COR-L47 (cell line): ENCODE data around the gene CRYBG1.

ENCODE experiments used
- DNase-seq: peaks from one replicate; lab custom pipeline; 2025; lab: John Stamatoyannopoulos, UW

The CRYBG1 gene

DNA sequence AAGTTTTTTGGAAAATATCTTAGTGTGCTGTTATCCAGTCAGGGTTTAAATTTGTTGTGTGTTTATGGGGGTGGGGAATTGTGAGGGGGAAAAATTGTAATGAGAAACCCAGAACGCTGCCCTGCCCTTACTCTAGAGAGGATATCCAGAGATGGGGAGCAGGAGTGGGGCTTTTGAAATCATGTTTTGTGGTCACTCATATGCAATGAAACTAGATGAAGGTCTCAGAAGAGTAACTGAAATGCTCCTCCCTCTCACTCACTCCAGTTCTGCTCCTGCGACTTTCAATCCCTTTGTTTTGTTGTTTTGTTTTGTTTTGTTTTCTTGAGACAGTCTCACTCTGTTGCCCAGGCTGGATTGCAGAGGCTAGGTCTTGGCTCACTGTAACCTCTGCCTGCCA is 100.0 kb downstream of the CRYBG1 start:
- no peak for DNase-seq

DNA sequence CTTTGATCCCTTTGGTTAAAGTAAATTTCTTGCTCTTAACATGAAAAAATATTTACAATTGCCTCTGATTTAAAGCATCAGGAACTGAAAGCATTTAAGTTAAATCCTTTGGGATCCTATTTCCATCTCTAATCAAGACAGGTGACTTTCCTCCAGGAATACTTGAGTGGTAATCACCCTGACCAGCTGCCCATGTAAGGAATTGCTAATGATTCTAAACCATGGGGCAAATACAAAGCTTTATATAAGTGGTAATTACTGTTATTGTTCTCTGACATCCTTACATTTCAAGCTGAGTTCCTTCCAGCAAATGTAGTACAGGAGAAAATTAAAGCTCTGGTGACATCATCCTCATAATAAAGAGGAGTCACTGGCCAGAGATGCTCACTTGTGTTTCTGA is 100.6 kb downstream of the CRYBG1 start:
- peak; percentile 41 for DNase-seq

DNA sequence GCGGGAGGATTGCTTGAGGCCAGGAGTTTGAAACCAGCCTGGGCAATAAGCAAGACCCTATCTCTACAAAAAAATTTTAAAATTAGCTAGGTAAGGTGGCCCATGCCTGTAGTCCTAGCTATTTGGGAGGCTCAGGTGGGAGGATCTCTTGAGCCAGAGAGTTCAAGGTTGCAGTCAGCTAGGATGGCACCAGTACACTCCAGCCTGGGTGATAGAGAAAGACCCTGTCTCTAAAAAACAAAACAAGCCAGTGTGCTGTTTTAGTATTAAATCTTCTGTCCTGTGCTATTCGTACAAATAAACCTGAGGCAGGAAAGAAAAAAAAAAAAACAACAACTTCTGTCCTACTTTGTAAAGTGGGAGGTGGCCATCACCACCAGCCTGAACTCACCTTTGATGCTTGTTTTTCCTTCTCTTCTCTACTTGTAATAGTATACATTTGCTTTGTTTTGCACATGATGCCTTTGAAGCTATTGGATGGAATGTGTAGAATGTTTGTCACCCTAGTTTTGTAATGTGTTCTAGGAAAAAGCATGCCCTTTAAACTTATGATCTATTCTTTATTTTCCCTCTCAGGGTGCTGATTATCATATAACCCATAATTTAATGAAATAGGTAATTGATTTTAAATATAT is 102.5 kb downstream of the CRYBG1 start:
- DNase-seq, result no peak

DNA sequence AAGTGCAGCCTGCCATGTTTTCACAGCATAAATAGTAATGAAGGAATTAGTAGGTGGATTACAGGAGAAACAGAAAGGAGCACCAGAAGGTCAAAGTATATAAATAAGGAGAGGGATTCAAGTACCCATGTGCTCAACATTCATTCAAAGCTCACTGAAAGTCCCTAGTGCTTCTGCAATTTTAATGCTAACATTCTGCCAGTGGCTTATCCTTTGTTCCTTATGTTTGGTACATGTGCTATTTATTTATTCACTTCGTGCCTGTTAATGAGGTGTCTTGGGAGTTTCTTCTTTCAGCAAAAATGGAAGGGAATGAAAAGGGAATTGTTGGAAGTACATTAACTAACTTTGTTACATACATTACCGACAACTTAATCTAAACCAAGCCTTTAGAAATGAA is 105.7 kb downstream of the CRYBG1 start:
- DNase-seq, result no peak

DNA sequence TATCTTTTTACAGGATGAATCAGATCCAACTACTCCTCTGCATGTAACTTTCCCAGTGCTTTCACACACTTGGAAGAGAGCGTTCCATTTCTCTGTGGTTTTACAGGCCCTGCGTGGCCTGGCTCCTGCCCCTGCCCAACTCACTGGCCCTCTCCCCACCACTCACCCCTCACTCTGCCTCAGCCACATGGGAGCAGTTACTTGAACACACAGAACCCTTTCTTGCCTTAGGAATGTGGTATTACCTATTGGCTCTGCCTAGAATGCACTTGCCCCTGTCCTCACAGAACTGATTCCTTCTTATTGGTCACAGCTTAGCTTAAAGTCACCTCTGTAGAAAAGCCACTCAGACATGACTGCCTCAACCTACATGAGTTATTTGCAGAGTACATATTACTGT is 108.4 kb downstream of the CRYBG1 start:
- no peak for DNase-seq

DNA sequence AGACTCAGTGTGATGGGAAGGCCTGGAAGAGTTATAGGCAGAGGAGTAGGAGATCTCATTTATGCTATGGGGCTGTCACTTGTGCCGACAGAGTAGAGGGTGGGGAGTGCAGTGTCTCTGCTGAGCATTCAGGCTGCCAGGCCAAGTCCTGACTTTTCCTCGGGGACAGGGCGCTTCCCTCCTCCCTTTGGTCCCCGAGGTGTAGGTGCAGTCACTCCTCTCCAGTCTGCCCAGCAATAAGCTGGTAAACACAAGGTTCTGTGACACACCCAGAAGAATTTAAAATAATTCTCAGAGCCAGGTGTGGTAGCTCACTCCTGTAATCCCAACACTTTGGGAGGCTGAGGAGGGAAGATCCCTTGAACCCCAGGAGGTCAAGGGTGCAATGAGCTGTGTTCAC is 109.4 kb downstream of the CRYBG1 start:
- DNase-seq, result no peak

DNA sequence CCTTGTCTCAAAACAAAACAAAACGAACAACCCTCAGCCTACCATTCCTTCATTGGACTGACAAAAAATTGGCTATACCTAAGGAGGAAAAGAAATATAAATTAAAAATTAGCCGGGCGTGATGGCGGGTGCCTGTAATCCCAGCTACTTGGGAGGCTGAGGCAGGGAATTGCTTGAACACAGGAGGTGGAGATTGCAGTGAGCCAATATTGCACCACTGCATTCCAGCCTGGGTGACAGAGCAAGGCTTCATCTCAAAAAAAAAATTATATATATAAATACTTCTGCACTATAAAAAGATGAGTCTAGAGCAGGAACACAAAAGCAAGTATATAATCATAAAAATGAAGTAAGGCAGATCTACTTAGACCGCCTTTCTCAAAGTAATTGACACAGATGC is 109.8 kb downstream of the CRYBG1 start:
- no peak for DNase-seq

DNA sequence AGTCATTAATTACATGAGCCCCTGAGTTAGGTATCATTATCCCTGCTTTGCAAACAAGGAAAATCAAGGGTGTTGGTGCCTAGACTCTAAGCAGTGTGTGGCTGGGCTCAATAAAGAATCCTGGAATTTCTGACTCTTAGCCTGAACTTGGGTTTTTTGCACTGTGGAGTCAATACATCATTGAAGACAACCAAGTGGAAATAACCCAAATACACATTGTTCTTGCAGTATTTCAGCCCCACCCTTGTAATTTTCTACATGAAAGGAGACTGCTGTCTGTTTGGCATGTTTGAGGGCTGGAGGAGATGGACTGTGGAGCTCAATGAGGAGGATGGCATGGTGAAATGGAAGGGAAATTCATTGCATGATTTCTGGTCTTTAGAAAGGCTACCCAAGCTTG is 110.3 kb downstream of the CRYBG1 start:
- no peak for DNase-seq

DNA sequence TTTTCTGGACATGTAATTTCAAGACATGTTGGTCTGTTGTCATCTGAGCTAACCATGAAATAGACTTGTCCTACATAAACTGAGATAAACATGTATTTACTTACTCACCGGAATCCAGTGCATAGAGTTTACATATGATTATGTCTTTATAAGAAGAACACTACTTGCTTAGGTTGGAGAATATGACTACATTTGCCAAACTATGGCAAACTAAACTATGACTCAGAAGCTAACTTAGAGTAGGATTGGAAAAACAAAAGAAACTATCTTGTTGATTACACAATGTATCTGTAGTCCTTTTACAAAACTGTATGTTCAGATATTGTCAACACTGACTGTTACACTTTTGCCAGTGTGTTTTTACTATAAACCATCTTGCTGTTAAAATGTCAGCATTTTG is 113.3 kb downstream of the CRYBG1 start:
- DNase-seq, result no peak

DNA sequence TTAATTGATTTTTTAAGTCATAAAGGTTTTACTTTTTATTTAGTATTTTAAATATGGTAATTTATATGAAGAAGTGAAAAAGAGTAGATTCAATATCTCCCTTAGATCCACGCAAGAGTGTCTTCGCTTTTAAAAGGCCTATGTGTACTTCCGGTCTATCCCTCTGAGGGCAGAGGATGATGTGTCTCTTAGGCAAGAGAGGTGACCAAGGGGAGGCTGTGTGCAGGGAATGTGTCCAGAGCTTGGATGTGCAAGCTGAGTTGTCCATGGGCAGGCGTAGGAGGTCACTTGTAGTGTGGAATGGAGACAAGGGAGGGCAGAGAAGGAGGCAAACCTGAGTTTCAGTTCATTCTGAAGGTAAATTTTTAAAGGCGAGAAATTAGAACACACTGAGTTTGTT is 113.9 kb downstream of the CRYBG1 start:
- no peak for DNase-seq

DNA sequence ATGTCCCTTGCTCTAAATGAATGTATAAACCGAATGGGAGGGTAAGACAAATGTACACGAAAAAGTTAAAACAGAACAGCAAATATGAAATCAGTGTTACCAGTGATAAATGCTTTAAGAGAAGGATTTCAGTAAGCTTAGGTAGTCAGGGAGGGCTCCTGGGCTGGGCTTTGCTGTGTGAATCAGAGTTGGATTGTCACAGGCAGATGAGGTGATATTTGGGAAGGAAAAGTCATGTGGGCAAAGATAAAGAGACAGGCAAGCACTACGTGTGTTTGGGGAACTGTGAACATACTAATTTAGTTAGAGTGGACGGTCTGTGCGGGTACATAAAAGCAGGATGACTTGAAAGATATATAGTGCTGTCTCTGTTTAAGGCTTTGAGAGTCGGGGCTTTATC is 114.8 kb downstream of the CRYBG1 start:
- DNase-seq, result no peak

DNA sequence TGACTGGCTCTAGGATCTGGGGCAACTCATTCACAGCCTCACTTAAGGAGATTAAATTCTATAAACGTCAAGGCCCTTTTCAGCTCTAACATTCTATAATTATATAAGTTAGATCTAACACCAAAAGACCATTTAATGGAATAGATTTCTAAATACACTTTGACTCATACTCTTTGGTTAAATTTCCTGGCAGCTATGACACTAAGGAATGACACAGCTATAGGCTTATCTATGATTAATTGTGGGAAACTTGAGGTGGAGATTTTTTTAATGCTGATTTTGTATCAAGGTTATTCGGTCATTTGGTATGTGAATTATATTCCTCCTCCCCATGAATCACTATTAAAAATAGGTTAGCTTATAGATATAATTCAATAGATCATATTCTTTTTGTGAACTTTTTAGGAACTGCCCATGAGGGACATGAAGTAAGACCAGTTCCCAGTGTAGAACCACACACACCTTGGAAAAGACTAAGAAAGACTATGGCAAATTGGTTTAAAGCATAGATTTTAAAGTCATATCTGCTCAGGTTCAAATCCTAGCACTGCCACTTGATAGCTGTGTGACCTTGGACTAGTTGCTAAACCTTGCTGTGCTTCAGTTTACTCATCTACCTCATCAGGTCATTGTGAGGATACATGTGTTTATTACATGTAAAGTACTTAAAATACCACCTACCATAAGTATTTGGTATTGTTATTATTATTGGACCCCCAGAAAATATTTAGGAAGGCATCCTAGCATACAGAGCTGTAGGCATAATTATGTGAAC is 116.0 kb downstream of the CRYBG1 start:
- DNase-seq, result no peak

DNA sequence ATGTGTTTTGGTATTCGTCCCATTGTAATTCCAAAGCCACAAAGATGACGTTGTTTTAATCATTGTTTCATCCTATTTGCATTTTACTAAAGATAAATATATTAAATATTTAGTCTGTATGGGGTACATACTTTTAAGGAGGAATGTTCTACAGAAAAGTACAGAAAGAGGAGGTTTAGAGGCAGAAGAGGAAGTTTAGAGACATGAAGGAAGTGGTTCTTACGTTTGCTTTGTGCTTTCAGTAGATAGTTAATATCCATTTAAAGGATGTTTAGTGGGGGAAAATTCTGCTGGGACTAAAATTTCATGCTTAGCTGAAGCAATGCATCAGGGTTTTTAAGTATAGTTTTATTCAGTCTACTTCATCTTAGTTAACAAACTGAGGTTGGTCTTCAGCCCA is 116.6 kb downstream of the CRYBG1 start:
- DNase-seq, result no peak

DNA sequence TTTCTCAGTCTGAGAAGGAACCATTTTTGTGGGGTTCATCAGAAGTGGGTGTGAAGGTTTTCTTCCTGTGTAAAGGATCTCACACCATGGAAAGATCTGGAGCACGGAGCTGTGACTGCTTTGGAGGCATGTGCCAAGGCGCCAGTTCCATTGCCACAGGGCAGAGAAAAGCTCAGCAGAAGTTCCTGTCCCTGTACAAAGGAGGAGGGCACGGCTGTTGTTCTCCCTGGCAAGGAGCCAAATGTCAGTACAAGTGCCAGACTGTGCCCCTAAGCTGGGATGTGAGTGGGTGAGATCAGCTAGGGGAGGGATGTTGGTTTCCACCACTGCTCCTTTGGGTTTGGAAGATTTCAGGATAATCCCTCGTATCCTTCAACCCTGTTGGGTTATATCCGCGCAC is 117.3 kb downstream of the CRYBG1 start:
- peak; percentile 39 for DNase-seq

DNA sequence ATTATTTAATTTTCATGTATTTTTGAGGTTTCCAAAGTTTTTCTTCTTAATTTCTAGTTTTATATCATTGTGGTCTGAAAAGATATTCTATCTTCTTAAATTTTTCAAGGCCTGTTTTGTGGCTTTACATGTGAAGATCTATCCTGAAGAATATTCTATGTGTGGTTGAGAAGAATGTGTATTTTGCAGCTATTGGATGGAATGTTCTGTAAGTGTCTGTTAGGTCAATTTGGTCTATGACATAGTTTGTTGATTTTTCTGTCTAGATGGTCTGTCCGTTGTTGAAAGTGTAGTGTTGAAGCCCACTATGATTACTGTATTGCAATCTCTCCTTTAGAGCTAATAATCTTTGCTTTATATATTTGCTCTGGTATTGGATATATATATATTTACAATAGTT is 125.7 kb downstream of the CRYBG1 start:
- DNase-seq, result no peak

DNA sequence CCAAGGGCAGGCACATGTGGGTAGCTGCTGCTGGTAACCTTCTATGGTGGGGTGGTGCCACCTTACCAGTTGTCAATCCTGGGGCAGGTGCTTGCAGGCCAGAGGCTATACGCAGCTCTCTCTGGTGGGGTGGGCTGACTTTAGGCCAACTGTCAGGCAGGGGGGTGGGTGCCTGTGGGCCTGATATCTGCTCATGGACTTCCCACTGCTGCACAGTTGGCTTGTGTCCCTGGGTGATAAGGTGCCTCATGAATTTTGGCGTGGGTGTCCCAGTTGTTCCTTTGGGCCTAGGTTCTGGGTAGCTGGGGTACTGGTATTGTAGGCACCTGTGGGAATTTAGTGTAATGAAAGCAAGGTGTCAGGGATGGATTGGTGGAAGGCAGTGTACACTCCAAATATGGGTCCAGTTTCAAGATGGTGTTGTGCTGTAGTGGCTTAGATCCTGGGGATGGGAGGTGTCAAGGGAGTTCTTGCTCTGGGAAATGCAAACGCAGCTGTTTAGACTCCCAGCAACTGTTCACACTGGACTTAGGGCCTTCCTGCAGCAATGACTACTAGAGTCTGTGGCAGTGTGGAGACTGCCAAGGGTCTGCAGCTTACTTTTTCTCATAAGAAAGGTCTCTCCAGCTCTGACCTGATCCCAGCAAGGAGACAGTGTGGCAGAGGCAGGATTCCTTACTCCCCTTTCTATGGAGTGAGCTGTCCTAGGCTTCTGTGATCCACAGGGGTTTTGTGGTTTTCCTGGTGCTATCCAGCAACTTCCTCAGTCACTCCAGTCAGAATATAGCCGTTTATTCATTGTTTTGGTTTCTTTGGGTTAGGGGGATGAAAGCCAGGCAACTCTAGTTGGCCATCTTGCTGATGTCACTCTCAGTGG is 128.2 kb downstream of the CRYBG1 start:
- no peak for DNase-seq

DNA sequence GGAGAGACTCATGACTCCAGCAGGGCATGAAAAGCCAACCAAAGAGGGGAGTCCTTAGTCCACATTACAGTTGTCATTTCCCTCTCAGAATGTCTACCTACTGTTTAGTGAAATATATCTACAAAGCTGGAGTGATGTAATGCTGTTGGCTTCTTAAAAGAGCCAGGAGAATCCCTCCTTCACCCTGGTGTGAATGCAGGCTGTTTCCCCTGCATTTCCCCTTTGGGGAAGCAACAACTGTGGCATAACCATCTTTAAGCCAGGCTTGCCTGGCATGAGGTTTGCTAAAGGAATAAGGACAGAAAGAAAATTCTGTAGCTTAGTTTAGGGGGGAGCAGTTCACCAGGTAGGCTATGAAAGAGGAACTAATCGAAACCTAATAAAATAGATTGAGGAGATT is 129.5 kb downstream of the CRYBG1 start:
- no peak for DNase-seq

DNA sequence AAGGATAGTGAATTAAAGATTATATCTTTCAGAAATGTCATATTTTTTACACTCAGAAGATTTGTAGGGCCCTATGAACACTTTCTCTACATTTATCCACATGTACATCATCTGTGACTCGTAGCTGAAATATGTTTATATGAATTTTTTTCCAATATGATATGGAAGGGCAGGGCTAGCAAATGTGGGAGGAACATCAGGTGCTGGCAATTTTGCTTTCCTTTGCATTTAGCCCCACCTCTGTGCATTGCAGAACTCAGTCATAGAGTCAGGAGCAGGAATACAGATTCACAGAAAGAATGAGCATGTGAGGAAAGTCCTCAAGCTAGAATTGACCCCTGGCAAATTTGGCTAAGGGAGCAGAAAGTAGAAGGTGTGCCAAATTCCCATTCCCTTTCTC is 129.9 kb downstream of the CRYBG1 start:
- DNase-seq, result no peak

DNA sequence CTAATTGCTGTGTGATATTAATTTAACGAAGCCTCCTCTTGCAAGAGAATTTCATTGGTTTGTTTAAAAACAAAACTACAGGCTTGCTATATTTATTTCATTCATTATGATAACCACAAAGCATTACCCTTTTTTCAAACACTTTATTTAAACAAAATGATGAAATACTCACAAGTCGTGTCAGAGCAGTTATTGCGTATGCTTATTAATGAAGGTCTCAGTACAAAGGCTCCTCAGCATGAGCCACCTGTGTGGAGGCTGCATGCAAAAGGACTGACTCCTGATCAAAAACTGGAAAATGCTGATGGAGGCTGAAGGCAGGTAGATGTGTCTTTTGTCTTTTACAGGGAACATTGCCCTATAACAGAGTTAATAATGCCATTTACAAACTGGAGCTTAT is 130.5 kb downstream of the CRYBG1 start:
- DNase-seq, result no peak

DNA sequence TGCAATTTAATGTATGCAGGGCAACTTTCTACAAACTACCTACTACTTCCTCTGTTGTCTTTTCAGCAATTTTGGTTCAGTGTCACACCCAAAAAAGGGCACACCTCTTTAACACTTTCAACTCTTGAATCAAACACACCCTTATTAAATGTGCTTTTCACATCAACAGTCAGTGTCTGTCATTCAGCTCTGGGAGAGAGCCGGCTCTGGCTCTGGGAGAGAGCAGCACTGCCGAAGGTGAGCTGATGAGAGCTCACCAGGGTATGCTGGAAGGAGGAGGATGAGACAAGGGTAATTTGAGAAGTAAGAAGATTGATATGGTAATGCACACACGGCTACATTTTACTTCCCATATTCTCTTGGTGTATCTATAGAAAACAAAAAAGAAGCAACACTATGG is 134.5 kb downstream of the CRYBG1 start:
- no peak for DNase-seq

DNA sequence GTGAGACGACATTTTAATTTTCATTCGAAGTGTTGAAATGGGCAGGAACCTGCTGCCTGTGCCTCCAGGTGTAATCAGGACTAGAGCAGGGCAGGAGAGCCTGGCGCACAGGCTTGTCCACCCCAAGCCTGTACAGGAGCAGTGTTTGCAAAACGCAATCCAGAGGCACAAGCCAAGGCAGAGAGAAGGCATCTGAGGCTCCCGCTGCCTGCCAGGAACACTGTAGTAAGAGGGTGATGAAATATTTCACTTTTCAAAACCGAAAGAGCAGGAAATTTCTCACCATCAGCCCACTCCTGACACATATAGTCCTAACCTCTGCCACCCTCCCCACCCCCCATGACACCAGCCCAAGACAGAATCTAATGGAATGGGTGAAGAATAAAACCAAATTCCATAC is 136.3 kb downstream of the CRYBG1 start:
- DNase-seq, result no peak

DNA sequence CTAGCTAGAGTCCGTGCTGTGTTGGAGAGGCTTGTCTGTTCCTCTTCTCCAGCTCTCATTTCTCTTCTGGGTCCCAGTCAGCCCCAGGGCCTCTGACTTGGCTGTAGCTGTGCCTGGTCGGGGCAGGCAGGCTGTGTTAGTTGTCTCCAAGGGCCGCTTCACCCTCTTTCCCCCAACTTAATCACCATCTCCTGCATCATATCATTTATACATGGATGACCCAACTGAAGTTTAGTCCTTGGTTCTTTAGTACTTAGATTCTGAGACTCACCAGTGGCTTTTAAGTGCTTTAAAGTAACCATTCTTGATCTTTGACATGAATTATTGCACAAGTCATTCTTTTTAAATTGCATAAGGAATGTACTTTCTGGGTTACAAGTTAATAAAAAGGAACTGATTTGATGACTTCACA is 141.4 kb downstream of the CRYBG1 start:
- DNase-seq, result no peak

DNA sequence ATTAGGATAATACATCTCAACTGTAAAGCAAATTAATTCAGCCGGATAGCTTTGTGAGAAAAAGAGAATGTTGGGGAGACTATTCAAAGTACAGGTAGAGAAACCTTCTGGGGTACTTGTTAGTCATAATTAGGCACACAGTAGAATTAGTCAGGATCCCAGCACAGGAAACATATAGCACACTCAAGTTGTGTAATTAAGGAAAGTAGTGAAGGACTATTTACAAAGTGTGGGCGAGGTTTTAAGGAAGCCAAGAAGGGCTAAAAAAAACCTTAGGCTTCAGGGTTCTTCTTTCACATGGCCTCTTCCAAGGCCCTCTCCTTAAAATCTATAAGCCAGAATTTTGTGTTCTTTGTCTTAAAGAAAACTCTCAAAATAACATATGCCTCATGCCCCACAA is 142.0 kb downstream of the CRYBG1 start:
- no peak for DNase-seq
